ENCODE measurements around the gene DDT.
"Not testable (repeated sequence)": the region's sequence is repeated elsewhere in the genome, so short reads cannot be mapped to it uniquely, and the experiment has no call there.

Gene DDT

GRCh38 chr22:24003887-24004286, 29.6 kb upstream of the DDT start:
- 92% methylated on average over 9 of the region's 9 CpGs for WGBS (ENCODE audit: insufficient coverage)
- ChIA-PET POLR2A (no interaction called here), CTCF (no interaction called here)
- no peak for DNase-seq
- no peaks in the 10 kb centered on the region for H3K9me3 ChIP-seq (ENCODE audit: control extremely low read depth in 1 of 5, control insufficient read depth in 4 of 5, insufficient read depth in 2 of 5, low read depth in 1 of 5, low read length in 4 of 5)
- H3K36me3 ChIP-seq (ENCODE audit: control insufficient read depth in 4 of 4, insufficient read depth in 4 of 4, low read length in 3 of 4) = no peaks in the 10 kb centered on the region
- no peak overlapping the region for H3K4me3 ChIP-seq (ENCODE audit: control insufficient read depth in 1 of 7, extremely low read depth in 1 of 7, insufficient read depth in 4 of 7, low read depth in 2 of 7, low read length in 6 of 7)
- no peak overlapping the region for H3K27ac ChIP-seq (ENCODE audit: insufficient read depth in 1 of 2, low read depth in 1 of 2, low read length in 2 of 2, poor library complexity in 1 of 2, severe bottlenecking in 2 of 2)
- peaks cover 0 to 5% (median 0%) of the 10 kb centered on the region in 5 experiments for H3K27me3 ChIP-seq (replicated peaks in 2 of 5; ENCODE audit: control insufficient read depth in 4 of 5, insufficient read depth in 5 of 5, low read length in 4 of 5)
- no peaks in the 10 kb centered on the region for H3K4me1 ChIP-seq (ENCODE audit: control extremely low read depth in 1 of 4, control insufficient read depth in 4 of 4, insufficient read depth in 4 of 4, low read length in 3 of 4)

GRCh38 chr22:24002851-24003250, 28.6 kb upstream of the DDT start:
- CTCF ChIA-PET = interaction anchor here (0.7 kb wide), 1 partner anchor 10 kb away, joined by 3 read pairs; no protein-coding TSS in a partner anchor
- DNase-seq = no peak
- H3K4me1 ChIP-seq (ENCODE audit: control extremely low read depth in 1 of 4, control insufficient read depth in 4 of 4, insufficient read depth in 4 of 4, low read length in 3 of 4) = no peaks in the 10 kb centered on the region
- no peaks in the 10 kb centered on the region for H3K9me3 ChIP-seq (ENCODE audit: control extremely low read depth in 1 of 5, control insufficient read depth in 4 of 5, insufficient read depth in 2 of 5, low read depth in 1 of 5, low read length in 4 of 5)
- WGBS (ENCODE audit: insufficient coverage) = 92% methylated on average over 4 of the region's 5 CpGs
- peaks cover 0 to 5% (median 0%) of the 10 kb centered on the region in 5 experiments for H3K27me3 ChIP-seq (replicated peaks in 2 of 5; ENCODE audit: control insufficient read depth in 4 of 5, insufficient read depth in 5 of 5, low read length in 4 of 5)
- no peak overlapping the region for H3K4me3 ChIP-seq (ENCODE audit: control insufficient read depth in 1 of 7, extremely low read depth in 1 of 7, insufficient read depth in 4 of 7, low read depth in 2 of 7, low read length in 6 of 7)
- H3K27ac ChIP-seq (ENCODE audit: insufficient read depth in 1 of 2, low read depth in 1 of 2, low read length in 2 of 2, poor library complexity in 1 of 2, severe bottlenecking in 2 of 2) = no peak overlapping the region
- H3K36me3 ChIP-seq (ENCODE audit: control insufficient read depth in 4 of 4, insufficient read depth in 4 of 4, low read length in 3 of 4) = no peaks in the 10 kb centered on the region
- POLR2A ChIA-PET = no interaction called here

- Histone ChIP-seq H3K9me3 (ENCODE audit: control extremely low read depth in 1 of 5, control insufficient read depth in 4 of 5, insufficient read depth in 2 of 5, low read depth in 1 of 5, low read length in 4 of 5) (no peaks in the 10 kb centered on the region), H3K4me1 (ENCODE audit: control extremely low read depth in 1 of 4, control insufficient read depth in 4 of 4, insufficient read depth in 4 of 4, low read length in 3 of 4) (no peaks in the 10 kb centered on the region), H3K27ac (ENCODE audit: insufficient read depth in 1 of 2, low read depth in 1 of 2, low read length in 2 of 2, poor library complexity in 1 of 2, severe bottlenecking in 2 of 2) (no peak overlapping the region), H3K36me3 (ENCODE audit: control insufficient read depth in 4 of 4, insufficient read depth in 4 of 4, low read length in 3 of 4) (no peaks in the 10 kb centered on the region), H3K4me3 (ENCODE audit: control insufficient read depth in 1 of 7, extremely low read depth in 1 of 7, insufficient read depth in 4 of 7, low read depth in 2 of 7, low read length in 6 of 7) (no peak overlapping the region), H3K27me3 (replicated peaks in 2 of 5; ENCODE audit: control insufficient read depth in 4 of 5, insufficient read depth in 5 of 5, low read length in 4 of 5) (peaks cover 0 to 5% (median 0%) of the 10 kb centered on the region in 5 experiments)
- ChIA-PET CTCF (interaction anchor here (0.7 kb wide), 1 partner anchor 10 kb away, joined by 3 read pairs; no protein-coding TSS in a partner anchor), POLR2A (no interaction called here)
- no peak for DNase-seq
- 93% methylated on average over 6 of the region's 10 CpGs for WGBS (ENCODE audit: insufficient coverage)
Observed at GRCh38 chr22:24002272-24002671, 28.0 kb upstream of the DDT start.

- ChIA-PET POLR2A (no interaction called here), CTCF (no interaction called here)
- Histone ChIP-seq H3K9me3 (ENCODE audit: control extremely low read depth in 1 of 5, control insufficient read depth in 4 of 5, insufficient read depth in 2 of 5, low read depth in 1 of 5, low read length in 4 of 5) (no peaks in the 10 kb centered on the region), H3K27me3 (replicated peaks in 2 of 5; ENCODE audit: control insufficient read depth in 4 of 5, insufficient read depth in 5 of 5, low read length in 4 of 5) (peaks cover 0 to 5% (median 0%) of the 10 kb centered on the region in 5 experiments), H3K4me1 (ENCODE audit: control extremely low read depth in 1 of 4, control insufficient read depth in 4 of 4, insufficient read depth in 4 of 4, low read length in 3 of 4) (no peaks in the 10 kb centered on the region), H3K4me3 (ENCODE audit: control insufficient read depth in 1 of 7, extremely low read depth in 1 of 7, insufficient read depth in 4 of 7, low read depth in 2 of 7, low read length in 6 of 7) (no peak overlapping the region), H3K36me3 (ENCODE audit: control insufficient read depth in 4 of 4, insufficient read depth in 4 of 4, low read length in 3 of 4) (no peaks in the 10 kb centered on the region), H3K27ac (ENCODE audit: insufficient read depth in 1 of 2, low read depth in 1 of 2, low read length in 2 of 2, poor library complexity in 1 of 2, severe bottlenecking in 2 of 2) (no peak overlapping the region)
- WGBS (ENCODE audit: insufficient coverage) = 86% methylated on average over 6 of the region's 9 CpGs
- DNase-seq = no peak
Observed at GRCh38 chr22:24001314-24001713, 27.1 kb upstream of the DDT start.

GRCh38 chr22:23999779-24000178, 25.5 kb upstream of the DDT start:
- H3K27me3 ChIP-seq (replicated peaks in 2 of 5; ENCODE audit: control insufficient read depth in 4 of 5, insufficient read depth in 5 of 5, low read length in 4 of 5); H3K9me3 ChIP-seq (ENCODE audit: control extremely low read depth in 1 of 5, control insufficient read depth in 4 of 5, insufficient read depth in 2 of 5, low read depth in 1 of 5, low read length in 4 of 5); DNase-seq; CTCF ChIA-PET; H3K27ac ChIP-seq (ENCODE audit: insufficient read depth in 1 of 2, low read depth in 1 of 2, low read length in 2 of 2, poor library complexity in 1 of 2, severe bottlenecking in 2 of 2); H3K4me3 ChIP-seq (ENCODE audit: control insufficient read depth in 1 of 7, extremely low read depth in 1 of 7, insufficient read depth in 4 of 7, low read depth in 2 of 7, low read length in 6 of 7); H3K4me1 ChIP-seq (ENCODE audit: control extremely low read depth in 1 of 4, control insufficient read depth in 4 of 4, insufficient read depth in 4 of 4, low read length in 3 of 4); H3K36me3 ChIP-seq (ENCODE audit: control insufficient read depth in 4 of 4, insufficient read depth in 4 of 4, low read length in 3 of 4); POLR2A ChIA-PET: not testable (repeated sequence)
- WGBS (ENCODE audit: insufficient coverage) = 83% methylated on average over 7 of the region's 7 CpGs

- Histone ChIP-seq H3K4me1 (ENCODE audit: control extremely low read depth in 1 of 4, control insufficient read depth in 4 of 4, insufficient read depth in 4 of 4, low read length in 3 of 4) (no peaks in the 10 kb centered on the region), H3K27me3 (replicated peaks in 2 of 5; ENCODE audit: control insufficient read depth in 4 of 5, insufficient read depth in 5 of 5, low read length in 4 of 5) (no peaks in the 10 kb centered on the region), H3K4me3 (ENCODE audit: control insufficient read depth in 1 of 7, extremely low read depth in 1 of 7, insufficient read depth in 4 of 7, low read depth in 2 of 7, low read length in 6 of 7) (no peak overlapping the region), H3K27ac (ENCODE audit: insufficient read depth in 1 of 2, low read depth in 1 of 2, low read length in 2 of 2, poor library complexity in 1 of 2, severe bottlenecking in 2 of 2) (no peak overlapping the region), H3K36me3 (ENCODE audit: control insufficient read depth in 4 of 4, insufficient read depth in 4 of 4, low read length in 3 of 4) (no peaks in the 10 kb centered on the region), H3K9me3 (ENCODE audit: control extremely low read depth in 1 of 5, control insufficient read depth in 4 of 5, insufficient read depth in 2 of 5, low read depth in 1 of 5, low read length in 4 of 5) (no peaks in the 10 kb centered on the region)
- WGBS (ENCODE audit: insufficient coverage) = no CpG with 5 or more reads among the region's 3 CpGs
- ChIA-PET POLR2A (no interaction called here), CTCF (interaction anchor here (1.3 kb wide), 1 partner anchor 136 kb away, joined by 3 read pairs; no protein-coding TSS in a partner anchor)
- DNase-seq = no peak
Observed at GRCh38 chr22:23997092-23997491, 22.9 kb upstream of the DDT start.

GRCh38 chr22:23993581-23994177, 19.4 kb upstream of the DDT start:
- DNase-seq, POLR2A ChIA-PET: not testable (repeated sequence)
- no CpG with 5 or more reads among the region's 4 CpGs for WGBS (ENCODE audit: insufficient coverage)

More at GRCh38 chr22:23993581-23994177, 19.4 kb upstream of the DDT start:
- CTCF ChIA-PET; H3K27me3 ChIP-seq (replicated peaks in 2 of 5; ENCODE audit: control insufficient read depth in 4 of 5, insufficient read depth in 5 of 5, low read length in 4 of 5); H3K4me3 ChIP-seq (ENCODE audit: control insufficient read depth in 1 of 7, extremely low read depth in 1 of 7, insufficient read depth in 4 of 7, low read depth in 2 of 7, low read length in 6 of 7); H3K27ac ChIP-seq (ENCODE audit: insufficient read depth in 1 of 2, low read depth in 1 of 2, low read length in 2 of 2, poor library complexity in 1 of 2, severe bottlenecking in 2 of 2); H3K9me3 ChIP-seq (ENCODE audit: control extremely low read depth in 1 of 5, control insufficient read depth in 4 of 5, insufficient read depth in 2 of 5, low read depth in 1 of 5, low read length in 4 of 5); H3K4me1 ChIP-seq (ENCODE audit: control extremely low read depth in 1 of 4, control insufficient read depth in 4 of 4, insufficient read depth in 4 of 4, low read length in 3 of 4); H3K36me3 ChIP-seq (ENCODE audit: control insufficient read depth in 4 of 4, insufficient read depth in 4 of 4, low read length in 3 of 4): not testable (repeated sequence)
